Measurements from ENCODE around the gene PTPRM. TPM values are rescaled to one million over a fixed set of nuclear protein-coding genes. Genes with fewer than 3 reads are reported as not detected.

PTPRM gene
- total and polyA plus RNA-seq, 2 of the 8 experiments (the other 6 are each of a cell fraction or from before 2014, with no cell fraction given) = 4.1 to 7.0 TPM

GRCh38 chr18:8290435-8290834 lies 723.3 kb downstream of the PTPRM start (continued):
- TF ChIP-seq CHD7 (IDR thresholded peaks at IDR 0.05; ENCODE audit: insufficient replicate concordance, low read length) (no peak), CBX8 (IDR thresholded peaks at IDR 0.05; ENCODE audit: borderline replicate concordance, low read depth, low read length) (no peak), TCF12 (IDR thresholded peaks at IDR 0.05; ENCODE audit: low read depth, low read length) (no peak), KDM5A (IDR thresholded peaks at IDR 0.05; ENCODE audit: low read length) (no peak), SAP30 (IDR thresholded peaks at IDR 0.05; ENCODE audit: insufficient read depth, insufficient replicate concordance, low read length) (no peak), RFX5 (IDR thresholded peaks at IDR 0.05; ENCODE audit: borderline replicate concordance, low read depth, low read length) (no peak), PHF8 (conservative IDR thresholded peaks at IDR 0.05; ENCODE audit: low read depth, low read length) (no peak), SP1 (IDR thresholded peaks at IDR 0.05; ENCODE audit: low read depth, low read length) (no peak), CHD1 (IDR thresholded peaks at IDR 0.05; ENCODE audit: low read depth, low read length) (no peak), BRCA1 (IDR thresholded peaks at IDR 0.05; ENCODE audit: low read depth, low read length) (no peak), FOSL1 (IDR thresholded peaks at IDR 0.05; ENCODE audit: insufficient read depth, low read depth, low read length) (no peak), TEAD4 (IDR thresholded peaks at IDR 0.05; ENCODE audit: low read depth, low read length) (no peak)
